Activated CD4-positive, alpha-beta T cell treated with anti-CD3 and anti-CD28 coated beads for 1 hour (primary cell): ENCODE measurements around the gene ZNF346.
"Not testable (repeated sequence)": the region's sequence is repeated elsewhere in the genome, so short reads cannot be mapped to it uniquely, and the experiment has no call there.

Source experiments
- DNase-seq: peaks from one replicate; pipeline ENCODE4 v3.0.0-alpha.2; 2020

ZNF346 gene

GRCh38 chr5:177010153-177010552 lies 12.3 kb upstream of the ZNF346 start:
- DNase-seq: no peak

GRCh38 chr5:177015156-177015555 lies 7.3 kb upstream of the ZNF346 start:
- DNase-seq: no peak

DNA sequence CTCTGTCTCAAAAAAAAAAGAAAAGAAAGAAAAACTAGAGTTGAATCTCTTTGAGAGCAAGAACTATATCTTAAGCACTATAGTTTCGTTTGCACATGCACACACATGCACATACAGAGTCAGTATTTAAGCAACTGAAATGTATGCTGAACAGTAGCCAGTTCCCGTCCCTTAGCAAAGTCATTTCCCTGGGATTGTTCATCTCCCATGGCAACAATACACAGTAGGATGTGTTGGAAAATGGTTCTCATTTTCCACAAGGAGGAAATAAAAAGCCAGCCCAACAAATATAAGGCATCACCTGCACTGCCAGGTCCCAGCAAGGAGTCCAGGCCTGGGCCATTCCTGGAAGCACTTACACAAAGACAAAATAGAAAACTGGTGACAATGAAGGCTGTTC lies 4.2 kb upstream of the ZNF346 start:
- no peak for DNase-seq

DNA sequence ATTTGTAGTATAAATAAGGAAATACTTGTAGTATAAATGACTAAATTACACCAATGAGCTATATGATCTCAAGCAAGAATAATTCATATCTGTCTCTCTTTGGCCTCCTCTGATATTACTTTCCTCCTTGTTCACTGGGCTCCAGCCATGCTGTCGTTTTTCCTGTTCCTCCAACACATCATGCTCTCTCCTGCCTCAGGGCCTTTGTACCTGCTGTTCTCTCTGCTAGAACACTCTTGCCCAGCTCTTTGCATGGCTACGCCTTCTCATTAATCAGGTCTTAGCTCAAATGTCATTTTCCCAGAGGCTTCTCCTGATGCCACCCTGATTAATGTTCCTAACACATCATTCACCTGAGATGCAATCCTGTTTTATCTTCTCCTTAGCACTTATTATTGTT lies 2.5 kb upstream of the ZNF346 start:
- no peak for DNase-seq

GRCh38 chr5:177023303-177023664 lies 788 bp downstream of the ZNF346 start:
- DNase-seq: peak; percentile 8

- no peak for DNase-seq
Measured at GRCh38 chr5:177024559-177024958, 2.1 kb downstream of the ZNF346 start.

- no peak for DNase-seq
Measured at GRCh38 chr5:177025101-177025601, 2.7 kb downstream of the ZNF346 start.

GRCh38 chr5:177027665-177028064 lies 5.2 kb downstream of the ZNF346 start:
- DNase-seq: no peak

DNA sequence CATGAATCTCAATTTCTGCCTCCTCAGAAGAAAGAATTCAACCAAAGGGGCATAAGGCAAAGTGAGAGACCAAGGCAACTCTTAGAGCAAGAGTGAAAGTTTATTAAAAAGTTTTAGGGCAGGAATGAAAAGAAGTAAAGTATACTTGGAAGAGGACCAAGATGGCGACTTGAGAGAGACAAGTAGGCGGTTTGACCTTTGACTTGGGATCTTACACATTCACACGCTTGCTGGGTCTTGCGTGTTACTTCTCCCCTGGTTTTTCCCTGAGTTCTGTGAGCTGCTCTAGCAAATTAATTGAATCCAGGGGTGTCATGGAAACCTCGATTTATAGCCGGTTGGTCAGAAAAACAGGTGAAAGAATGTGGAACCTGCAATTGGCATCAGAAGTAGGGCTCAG lies 7.0 kb downstream of the ZNF346 start:
- DNase-seq: no peak

DNA sequence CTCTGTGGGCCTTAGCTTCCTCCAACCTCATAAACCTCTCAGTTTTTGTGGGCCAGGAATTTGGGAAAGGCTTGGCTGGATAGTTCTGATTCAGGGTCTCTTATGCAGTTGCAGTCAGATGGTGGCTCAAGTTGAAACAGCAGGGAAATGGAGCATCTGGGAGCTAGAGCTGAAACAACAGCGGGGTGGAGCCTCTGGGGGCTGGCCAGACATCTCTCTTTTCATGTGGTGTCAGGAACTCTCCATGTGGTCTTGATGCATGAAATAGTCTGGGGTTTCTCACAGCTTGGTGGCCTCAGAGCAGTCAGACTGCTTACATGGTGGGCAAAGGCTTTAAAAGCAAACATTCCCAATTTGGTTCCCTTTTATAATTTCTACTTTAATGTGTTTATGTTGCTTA lies 13.5 kb downstream of the ZNF346 start:
- no peak for DNase-seq

DNA sequence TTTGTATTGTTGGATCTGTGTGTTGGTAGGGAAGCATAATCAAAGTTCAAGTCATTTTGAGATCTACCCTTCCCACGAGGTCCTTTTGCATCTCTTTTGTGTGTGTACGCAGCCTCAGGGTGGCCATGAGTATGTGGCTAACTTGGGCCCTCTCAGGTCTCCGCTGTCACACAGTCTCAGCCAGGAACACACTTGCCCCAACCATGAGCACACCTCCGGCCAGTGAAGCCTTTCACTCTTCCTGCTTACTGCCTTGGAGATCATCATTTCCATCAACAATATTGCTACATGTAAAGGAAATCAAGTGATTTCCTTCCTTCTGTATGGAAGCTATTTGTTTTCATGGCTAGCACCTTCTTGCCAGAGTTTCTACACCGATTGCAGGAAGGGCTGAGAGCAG lies 13.9 kb downstream of the ZNF346 start:
- DNase-seq: no peak

- no peak for DNase-seq
Measured at GRCh38 chr5:177036921-177037320, 14.4 kb downstream of the ZNF346 start.

DNA sequence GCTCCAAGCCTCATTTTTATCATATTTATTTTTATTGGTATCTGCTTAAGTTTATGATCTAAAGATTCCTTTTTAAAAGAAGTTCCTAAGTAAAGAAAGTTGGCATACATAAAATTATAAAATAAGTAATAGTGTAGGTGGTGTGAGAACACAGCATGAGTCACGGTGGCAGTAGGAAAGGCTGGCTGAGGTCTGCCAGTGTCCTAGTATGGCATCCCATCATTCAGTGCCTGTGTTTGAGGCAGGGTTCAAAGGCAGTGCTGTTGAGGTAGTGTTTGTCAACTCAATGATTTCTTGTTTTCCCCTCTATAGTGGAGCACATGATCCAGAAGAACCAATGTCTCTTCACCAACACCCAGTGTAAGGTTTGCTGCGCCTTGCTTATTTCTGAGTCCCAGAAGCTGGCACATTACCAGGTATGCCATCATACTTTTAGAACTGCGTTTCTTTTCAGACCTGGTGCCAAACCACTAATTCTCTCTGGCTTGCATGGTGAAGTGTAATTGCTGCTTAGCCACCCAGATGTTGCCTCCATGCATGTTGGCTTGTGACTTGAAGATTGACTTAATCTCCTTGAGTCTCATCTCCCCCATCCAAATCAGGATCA lies 18.4 kb downstream of the ZNF346 start:
- no peak for DNase-seq

- no peak for DNase-seq
Measured at GRCh38 chr5:177041936-177042335, 19.4 kb downstream of the ZNF346 start.

- no peak for DNase-seq
Measured at GRCh38 chr5:177043114-177043513, 20.6 kb downstream of the ZNF346 start.

DNA sequence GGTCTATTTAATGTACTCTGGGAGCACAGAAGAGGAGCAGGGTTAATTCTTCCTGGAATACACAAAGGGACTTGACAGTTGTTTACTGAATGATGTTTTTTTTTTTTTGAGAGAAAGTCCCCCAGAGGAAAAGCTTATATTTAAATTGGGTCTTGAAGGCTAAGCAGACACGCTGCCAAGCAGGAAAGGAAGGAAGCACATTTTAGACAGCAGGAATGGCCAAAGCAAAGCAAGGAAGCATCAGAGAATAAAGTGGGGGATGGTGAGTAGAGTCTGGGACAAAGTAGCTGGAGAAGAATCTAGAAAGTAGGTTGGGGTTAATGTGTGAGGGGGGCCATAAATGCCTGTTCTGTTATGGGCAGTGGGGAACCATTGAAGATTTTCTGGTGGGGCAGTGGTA lies 21.5 kb downstream of the ZNF346 start:
- no peak for DNase-seq

GRCh38 chr5:177044641-177045040 lies 22.1 kb downstream of the ZNF346 start:
- DNase-seq: no peak

DNA sequence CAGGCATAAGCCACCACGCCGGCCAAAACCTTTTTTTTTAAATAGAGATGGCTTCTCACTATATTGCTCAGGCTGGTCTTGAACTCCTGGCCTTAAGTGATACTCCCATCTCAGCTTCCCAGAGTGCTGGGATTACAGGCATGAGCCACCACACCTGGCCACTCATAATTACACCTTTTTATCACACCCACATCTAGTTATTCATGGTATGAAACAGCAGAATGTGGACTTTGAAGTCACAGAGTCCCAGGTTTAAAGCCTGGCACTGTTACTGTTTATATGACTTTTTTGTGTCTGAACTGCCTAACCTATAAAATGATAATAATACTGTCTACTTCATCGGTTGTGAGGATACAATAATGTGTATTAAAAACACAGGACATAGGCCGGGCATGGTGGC lies 23.1 kb downstream of the ZNF346 start:
- no peak for DNase-seq

GRCh38 chr5:177048531-177048930 lies 26.0 kb downstream of the ZNF346 start:
- not testable (repeated sequence) for DNase-seq

DNA sequence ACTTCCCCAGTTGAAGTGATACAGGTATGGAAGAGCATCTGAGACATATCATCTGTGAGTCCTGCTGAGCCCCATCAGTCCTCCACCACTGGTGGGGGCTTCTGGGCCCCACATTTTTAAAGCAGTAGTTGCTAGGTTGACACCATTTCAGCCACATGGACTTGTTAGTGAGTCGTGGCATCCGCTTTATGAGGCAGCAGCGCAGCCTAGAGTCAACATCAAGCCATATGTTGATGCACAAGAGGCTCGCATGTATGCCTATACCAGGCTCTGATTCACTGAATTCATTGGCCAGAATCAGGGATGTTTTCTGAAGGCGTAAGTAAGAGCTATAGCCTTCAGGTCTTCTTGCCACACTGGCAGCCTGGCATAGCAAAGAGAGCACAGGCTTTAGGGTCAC lies 26.8 kb downstream of the ZNF346 start:
- DNase-seq: no peak

- DNase-seq: no peak
Measured at GRCh38 chr5:177064500-177065277, 42.2 kb downstream of the ZNF346 start.

DNA sequence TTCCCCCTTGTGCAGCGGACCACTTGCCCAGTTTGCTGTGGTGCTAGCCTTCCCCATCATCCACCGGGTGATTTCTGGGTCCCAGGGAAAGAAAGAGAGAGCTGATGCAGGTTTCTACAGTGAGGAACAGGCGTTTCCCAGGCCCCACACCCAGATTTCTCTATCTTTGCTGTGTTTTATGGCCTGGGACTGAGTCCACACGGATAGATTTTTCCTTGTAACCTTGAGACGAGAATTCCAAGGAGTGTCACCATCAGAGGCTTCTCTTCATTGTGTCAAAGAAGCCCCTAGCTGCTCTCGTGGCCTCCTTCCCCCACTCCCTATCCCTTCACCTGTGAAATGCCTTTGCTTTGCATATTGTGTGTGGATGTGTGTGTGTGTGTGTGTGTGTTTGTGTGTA lies 43.0 kb downstream of the ZNF346 start:
- no peak for DNase-seq

- DNase-seq: no peak
Measured at GRCh38 chr5:177066224-177066623, 43.7 kb downstream of the ZNF346 start.

GRCh38 chr5:177067503-177067902 lies 45.0 kb downstream of the ZNF346 start:
- DNase-seq: no peak
